H1 (cell line): ENCODE results near the gene PSMD12. TPM values are rescaled to one million over a fixed set of nuclear protein-coding genes. Genes with fewer than 3 reads are reported as not detected.

Source experiments
- CTCF ChIA-PET: fragments of 300-600 bp; sonication (Branson Sonifier 250); formaldehyde crosslinking; loops from one replicate; lab custom pipeline; 2021; ENCODE audit not compliant: partially characterized antibody; lab: Charles Lee
- POLR2A ChIA-PET: fragments of 300-600 bp; sonication (Branson Sonifier 250); formaldehyde crosslinking; loops from one replicate; lab custom pipeline; 2021; ENCODE audit warnings: inconsistent platforms; ENCODE audit not compliant: partially characterized antibody; lab: Charles Lee
- DNase-seq, 2 experiments: peaks; one replicate each; pipeline versions ENCODE4 v3.0.0 to v3.0.0-alpha.2; 2010 to 2022; ENCODE audit warnings: low spot score in 2 of 2, low read depth in 1 of 2, mixed read lengths in 1 of 2
- FAIRE-seq: peaks from 2 replicates; lab custom pipeline; 2011; peaks lifted over from hg19 to GRCh38; lab: Jason Lieb, UNC
- H2AFZ ChIP-seq: 2 replicates; pipeline ENCODE4 v1.8.1; 2012; ENCODE audit warnings: low read length, inconsistent platforms
- H2AK5ac ChIP-seq: 2 replicates; pipeline ENCODE4 v1.6.1; 2013; ENCODE audit warnings: low read depth, low read length
- H2BK120ac ChIP-seq: replicated peaks from 2 replicates; pipeline ENCODE3; 2013; ENCODE audit warnings: low read depth, low read length, inconsistent platforms
- H2BK12ac ChIP-seq: 2 replicates; pipeline ENCODE4 v1.6.1; 2013; ENCODE audit warnings: low read depth, low read length
- H2BK15ac ChIP-seq: 2 replicates; pipeline ENCODE4 v1.6.1; 2013; ENCODE audit warnings: low read length
- H2BK20ac ChIP-seq: 2 replicates; pipeline ENCODE4 v1.6.1; 2013; ENCODE audit warnings: low read length
- H2BK5ac ChIP-seq: 2 replicates; pipeline ENCODE4 v1.6.1; 2013; ENCODE audit warnings: low read depth, low read length
- H3K14ac ChIP-seq: 2 replicates; pipeline ENCODE4 v1.6.1; 2013; ENCODE audit warnings: inconsistent platforms; ENCODE audit not compliant: insufficient read length
- H3K18ac ChIP-seq: 2 replicates; pipeline ENCODE4 v1.6.1; 2013; ENCODE audit warnings: low read length; ENCODE audit errors: extremely low read depth
- H3K23ac ChIP-seq: 2 replicates; pipeline ENCODE4 v1.6.1; 2013; ENCODE audit warnings: inconsistent platforms; ENCODE audit not compliant: insufficient read length
- H3K23me2 ChIP-seq: 2 replicates; pipeline ENCODE4 v1.6.1; 2013; ENCODE audit warnings: low read depth, low read length
- H3K27ac ChIP-seq: 2 replicates; pipeline ENCODE4 v1.6.1; 2011; ENCODE audit warnings: low read depth, low read length, inconsistent platforms
- H3K27me3 ChIP-seq, 4 experiments: replicated peaks in 1 of 4; 1 replicate in 1 of 4; 2 replicates in 3 of 4; pipeline versions ENCODE4 v1.6.1 to v1.8.1; 2011 to 2013; ENCODE audit warnings: low read length in 3 of 4, mild to moderate bottlenecking in 3 of 4, inconsistent platforms in 2 of 4, mixed read lengths in 2 of 4, moderate library complexity in 1 of 4; ENCODE audit not compliant: control insufficient read depth in 3 of 4, insufficient read depth in 3 of 4; ENCODE audit errors: extremely low read depth in 1 of 4
- H3K36me3 ChIP-seq, 4 experiments: 2 replicates each; pipeline versions ENCODE4 v1.6.1 to v1.8.1; 2011 to 2013; ENCODE audit warnings: mild to moderate bottlenecking in 4 of 4, low read length in 3 of 4, moderate library complexity in 2 of 4, control low read depth in 1 of 4, inconsistent platforms in 1 of 4; ENCODE audit not compliant: insufficient read depth in 4 of 4, control insufficient read depth in 2 of 4
- H3K4ac ChIP-seq: replicated peaks from 2 replicates; pipeline ENCODE3; 2013; ENCODE audit warnings: low read length, low read depth, mixed read lengths, inconsistent platforms; ENCODE audit not compliant: insufficient read length
- H3K4me1 ChIP-seq, 4 experiments: replicated peaks in 1 of 4; 1 replicate in 1 of 4; 2 replicates in 3 of 4; pipeline versions ENCODE4 v1.6.1 to v1.8.1; 2011 to 2013; ENCODE audit warnings: low read length in 3 of 4, inconsistent platforms in 2 of 4, mixed read lengths in 1 of 4; ENCODE audit not compliant: insufficient read depth in 4 of 4, control insufficient read depth in 3 of 4
- H3K4me2 ChIP-seq, 2 experiments: 2 replicates each; pipeline versions ENCODE4 v1.6.1 to v1.8.1; 2011 to 2013; ENCODE audit warnings: low read depth in 2 of 2, low read length in 2 of 2, control low read depth in 1 of 2, inconsistent platforms in 1 of 2, mild to moderate bottlenecking in 1 of 2; ENCODE audit not compliant: insufficient read depth in 1 of 2
- H3K4me3 ChIP-seq, 4 experiments: fragments of 200-600, 300-600 bp in 1 of 4; sonication (generic), shearing (Covaris generic), sonication (Bioruptor Twin) in 1 of 4; 2 replicates each; pipeline versions ENCODE4 v1.5.1 to v1.8.1; 2011 to 2016; ENCODE audit warnings: low read length in 4 of 4, low read depth in 3 of 4, control low read depth in 2 of 4, inconsistent platforms in 2 of 4, mild to moderate bottlenecking in 2 of 4, mixed read lengths in 1 of 4, moderate library complexity in 1 of 4; ENCODE audit not compliant: insufficient read depth in 2 of 4; ENCODE audit errors: extremely low read depth in 1 of 4
- H3K56ac ChIP-seq: replicated peaks from 2 replicates; pipeline ENCODE3; 2013; ENCODE audit warnings: low read depth, mild to moderate bottlenecking, mixed read lengths, low read length, inconsistent platforms; ENCODE audit not compliant: insufficient read length
- H3K79me1 ChIP-seq: 2 replicates; pipeline ENCODE4 v1.6.1; 2013; ENCODE audit warnings: low read depth, low read length, control low read depth
- H3K79me2 ChIP-seq, 2 experiments: 2 replicates each; pipeline versions ENCODE4 v1.6.1 to v1.8.1; 2012 to 2013; ENCODE audit warnings: low read length in 2 of 2, mild to moderate bottlenecking in 2 of 2, inconsistent platforms in 1 of 2; ENCODE audit not compliant: insufficient read depth in 2 of 2, control insufficient read depth in 1 of 2
- H3K9ac ChIP-seq, 4 experiments: replicated peaks in 1 of 4; 1 replicate in 1 of 4; 2 replicates in 3 of 4; pipeline versions ENCODE4 v1.6.1 to v1.8.1; 2011 to 2013; ENCODE audit warnings: low read depth in 3 of 4, low read length in 3 of 4, control low read depth in 2 of 4, mild to moderate bottlenecking in 2 of 4, moderate library complexity in 2 of 4, inconsistent platforms in 1 of 4; ENCODE audit errors: extremely low read depth in 1 of 4
- H3K9me3 ChIP-seq, 2 experiments: 2 replicates each; pipeline versions ENCODE4 v1.6.1 to v1.8.1; 2012 to 2013; ENCODE audit warnings: mild to moderate bottlenecking in 2 of 2, moderate library complexity in 2 of 2, control low read depth in 1 of 2, inconsistent platforms in 1 of 2, low read depth in 1 of 2, low read length in 1 of 2, mixed read lengths in 1 of 2; ENCODE audit not compliant: insufficient read depth in 2 of 2
- H4K20me1 ChIP-seq, 2 experiments: replicated peaks in 1 of 2; 2 replicates each; pipeline versions ENCODE3 to v1.8.1; 2011 to 2013; ENCODE audit warnings: inconsistent platforms in 2 of 2, low read length in 2 of 2, mild to moderate bottlenecking in 1 of 2; ENCODE audit not compliant: insufficient read depth in 2 of 2, control insufficient read depth in 1 of 2
- H4K5ac ChIP-seq: 2 replicates; pipeline ENCODE4 v1.6.1; 2013; ENCODE audit warnings: low read length, low read depth, mixed read lengths, inconsistent platforms; ENCODE audit not compliant: insufficient read length
- H4K8ac ChIP-seq: 2 replicates; pipeline ENCODE4 v1.8.0; 2013; ENCODE audit warnings: mild to moderate bottlenecking, moderate library complexity, low read length, inconsistent platforms; ENCODE audit not compliant: insufficient read depth; ENCODE audit errors: extremely low read depth
- H4K91ac ChIP-seq: replicated peaks from 2 replicates; pipeline ENCODE3; 2013; ENCODE audit warnings: low read length, mixed read lengths, inconsistent platforms; ENCODE audit not compliant: insufficient read length
- ASH2L ChIP-seq: fragments of 200-600, 300-600 bp; sonication (generic); IDR thresholded peaks from one replicate; pipeline ENCODE4 v1.7.1; 2017; ENCODE audit warnings: low read length
- CHD1 ChIP-seq: IDR thresholded peaks from 2 replicates; pipeline ENCODE4 v1.6.1; 2012; ENCODE audit warnings: low read depth, low read length, improper control_type of control experiment
- CREB1 ChIP-seq: IDR thresholded peaks from 2 replicates; pipeline ENCODE4 v1.6.1; 2012; ENCODE audit warnings: inconsistent platforms
- CTBP2 ChIP-seq: IDR thresholded peaks from 2 replicates; pipeline ENCODE4 v1.7.0; 2011; ENCODE audit warnings: borderline replicate concordance, mild to moderate bottlenecking, moderate library complexity, mixed read lengths, low read length; ENCODE audit not compliant: insufficient read depth, insufficient read length
- KDM4A ChIP-seq: IDR thresholded peaks from one replicate; pipeline ENCODE4 v1.7.1; 2012; ENCODE audit warnings: low read depth, mild to moderate bottlenecking, moderate library complexity, low read length, inconsistent platforms; ENCODE audit not compliant: severe bottlenecking
- RFX5 ChIP-seq: IDR thresholded peaks from 2 replicates; pipeline ENCODE4 v1.6.1; 2011; ENCODE audit warnings: low read depth, low read length, improper control_type of control experiment, borderline replicate concordance
- WGBS, 2 experiments: shearing (Covaris generic) in 1 of 2; methylation state at CpG; one replicate each; pipeline versions ENCODE4 v1.1.6 to v1.1.7; 2013 to 2015; ENCODE audit warnings: low lambda C conversion rate in 2 of 2, mixed read lengths in 2 of 2, inconsistent platforms in 1 of 2, low coverage in 1 of 2, missing lambda C conversion rate in 1 of 2; ENCODE audit not compliant: insufficient replicate concordance in 2 of 2, insufficient coverage in 1 of 2, insufficient read length in 1 of 2; ENCODE audit errors: extremely low coverage in 1 of 2, missing lambda C conversion rate in 1 of 2; 5-methylcytosine and 5-hydroxymethylcytosine counted together
- polyA plus RNA-seq, 7 experiments: library from polyadenylated mRNA; depleted of rRNA in 3 of 7; stranded (reverse) in 5 of 7; unstranded in 2 of 7; fragments of >200 nt in 5 of 7; fragments of 200-250 nt in 2 of 7; gene quantifications; 1 replicate in 5 of 7; 2 replicates in 1 of 7; 4 replicates in 1 of 7; pipeline versions ENCODE4 v1.2.1 to v1.2.3, GENCODE V29; 2011 to 2013; ENCODE audit warnings: missing spikeins in 2 of 7, mixed read lengths in 2 of 7
- total RNA-seq: library from RNA; stranded (reverse); fragmentation: NEBNext Ultra II Directional; extraction: Animal tissue kit (Norgen Biotek cat#: 25700); gene quantifications from 2 replicates; pipeline ENCODE4 v1.2.1, GENCODE V29; 2021

The PSMD12 gene
- total and polyA plus RNA-seq, 2 of the 8 experiments (the other 6 are each of a cell fraction or from before 2014, with no cell fraction given) = 14.0 to 82.4 TPM

DNA sequence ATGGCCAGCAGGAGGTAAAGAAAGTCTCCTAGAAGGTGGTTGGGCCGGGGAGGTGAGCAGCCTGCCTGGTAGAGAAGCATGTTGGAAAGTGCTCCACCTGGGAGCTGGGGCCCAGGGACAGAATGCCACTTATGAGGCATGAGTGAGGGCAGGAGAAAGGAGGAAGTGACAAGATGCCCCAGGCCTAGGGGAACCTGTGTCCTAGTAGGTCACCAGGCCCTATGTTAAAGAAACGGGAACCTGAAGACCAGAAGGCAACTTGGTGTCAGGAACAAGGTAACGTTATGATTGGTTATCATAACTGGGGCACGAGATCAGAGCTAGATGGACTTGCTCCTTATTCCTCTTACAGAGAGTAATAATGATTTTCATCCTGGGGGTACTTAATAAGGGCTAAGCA, 45.0 kb upstream of the PSMD12 start:
- H3K4me2 ChIP-seq = no peak overlapping the region
- CTCF ChIA-PET = interaction anchor here (1.1 to 1.3 kb wide), 2 partner anchors 25 to 58 kb away, joined by 3 read pairs; no protein-coding TSS in a partner anchor
- H3K4me1 ChIP-seq = peaks cover 0 to 2% (median 0%) of the 10 kb centered on the region in 4 experiments; a peak in 1 of 7 replicates
- no peaks in the 10 kb centered on the region for H3K23me2 ChIP-seq
- H3K4me3 ChIP-seq = no peak overlapping the region
- H3K27ac ChIP-seq = no peak overlapping the region
- TF ChIP-seq RFX5 = no peak
- no peak for TF ChIP-seq CTBP2
- no peak for TF ChIP-seq CREB1
- no peak for TF ChIP-seq KDM4A
- no peak for TF ChIP-seq ASH2L
- no peak for TF ChIP-seq CHD1
- TF ChIP-seq, all 59 proteins: peak for 0
- POLR2A ChIA-PET = interaction anchor here (1.3 kb wide), 1 partner anchor 9 kb away, joined by 3 read pairs; no protein-coding TSS in a partner anchor
- Histone ChIP-seq H3K36me3 (no peaks in the 10 kb centered on the region; a peak in 1 of 8 replicates), H4K5ac (no peak overlapping the region), H3K27me3 (no peaks in the 10 kb centered on the region), H2BK20ac (no peak overlapping the region), H3K9me3 (peaks cover 4 to 5% of the 10 kb centered on the region in 2 experiments; a peak in 2 of 4 replicates), H2BK5ac (no peak overlapping the region), H2BK12ac (no peak overlapping the region), H3K56ac (no peak overlapping the region), H4K20me1 (no peaks in the 10 kb centered on the region), H3K79me1 (peaks cover 3% of the 10 kb centered on the region), H3K18ac (no peak overlapping the region), H2AK5ac (no peak overlapping the region), H2AFZ (no peak overlapping the region), H2BK15ac (no peak overlapping the region), H3K14ac (no peak overlapping the region), H3K4ac (no peak overlapping the region), H3K79me2 (peaks cover 9 to 71% of the 10 kb centered on the region in 2 experiments), H2BK120ac (no peak overlapping the region), H3K9ac (no peak overlapping the region), H3K23ac (no peak overlapping the region), H4K8ac (no peak overlapping the region), H4K91ac (no peak overlapping the region)
- 93% methylated on average over 4 of the region's 4 CpGs; no CpG with 5 or more reads in 1 of the 2 experiments for WGBS, 2 experiments
- no peak for DNase-seq
- FAIRE-seq = no peak
